H1 (cell line): ENCODE measurements around the gene CHD2. TPM values are rescaled to one million over a fixed set of nuclear protein-coding genes. Genes with fewer than 3 reads are reported as not detected.

ENCODE experiments used
- CTCF ChIA-PET: fragments of 300-600 bp; sonication (Branson Sonifier 250); formaldehyde crosslinking; loops from one replicate; lab custom pipeline; 2021; ENCODE audit not compliant: partially characterized antibody; lab: Charles Lee
- POLR2A ChIA-PET: fragments of 300-600 bp; sonication (Branson Sonifier 250); formaldehyde crosslinking; loops from one replicate; lab custom pipeline; 2021; ENCODE audit warnings: inconsistent platforms; ENCODE audit not compliant: partially characterized antibody; lab: Charles Lee
- DNase-seq, 2 experiments: peaks; one replicate each; pipeline versions ENCODE4 v3.0.0 to v3.0.0-alpha.2; 2010 to 2022; ENCODE audit warnings: low spot score in 2 of 2, low read depth in 1 of 2, mixed read lengths in 1 of 2
- FAIRE-seq: peaks from 2 replicates; lab custom pipeline; 2011; peaks lifted over from hg19 to GRCh38; lab: Jason Lieb, UNC
- H2AFZ ChIP-seq: 2 replicates; pipeline ENCODE4 v1.8.1; 2012; ENCODE audit warnings: low read length, inconsistent platforms
- H2AK5ac ChIP-seq: 2 replicates; pipeline ENCODE4 v1.6.1; 2013; ENCODE audit warnings: low read depth, low read length
- H2BK120ac ChIP-seq: replicated peaks from 2 replicates; pipeline ENCODE3; 2013; ENCODE audit warnings: low read depth, low read length, inconsistent platforms
- H2BK12ac ChIP-seq: 2 replicates; pipeline ENCODE4 v1.6.1; 2013; ENCODE audit warnings: low read depth, low read length
- H2BK15ac ChIP-seq: 2 replicates; pipeline ENCODE4 v1.6.1; 2013; ENCODE audit warnings: low read length
- H2BK20ac ChIP-seq: 2 replicates; pipeline ENCODE4 v1.6.1; 2013; ENCODE audit warnings: low read length
- H2BK5ac ChIP-seq: 2 replicates; pipeline ENCODE4 v1.6.1; 2013; ENCODE audit warnings: low read depth, low read length
- H3K14ac ChIP-seq: 2 replicates; pipeline ENCODE4 v1.6.1; 2013; ENCODE audit warnings: inconsistent platforms; ENCODE audit not compliant: insufficient read length
- H3K18ac ChIP-seq: 2 replicates; pipeline ENCODE4 v1.6.1; 2013; ENCODE audit warnings: low read length; ENCODE audit errors: extremely low read depth
- H3K23ac ChIP-seq: 2 replicates; pipeline ENCODE4 v1.6.1; 2013; ENCODE audit warnings: inconsistent platforms; ENCODE audit not compliant: insufficient read length
- H3K23me2 ChIP-seq: 2 replicates; pipeline ENCODE4 v1.6.1; 2013; ENCODE audit warnings: low read depth, low read length
- H3K27ac ChIP-seq: 2 replicates; pipeline ENCODE4 v1.6.1; 2011; ENCODE audit warnings: low read depth, low read length, inconsistent platforms
- H3K27me3 ChIP-seq, 4 experiments: replicated peaks in 1 of 4; 1 replicate in 1 of 4; 2 replicates in 3 of 4; pipeline versions ENCODE4 v1.6.1 to v1.8.1; 2011 to 2013; ENCODE audit warnings: low read length in 3 of 4, mild to moderate bottlenecking in 3 of 4, inconsistent platforms in 2 of 4, mixed read lengths in 2 of 4, moderate library complexity in 1 of 4; ENCODE audit not compliant: control insufficient read depth in 3 of 4, insufficient read depth in 3 of 4; ENCODE audit errors: extremely low read depth in 1 of 4
- H3K36me3 ChIP-seq, 4 experiments: 2 replicates each; pipeline versions ENCODE4 v1.6.1 to v1.8.1; 2011 to 2013; ENCODE audit warnings: mild to moderate bottlenecking in 4 of 4, low read length in 3 of 4, moderate library complexity in 2 of 4, control low read depth in 1 of 4, inconsistent platforms in 1 of 4; ENCODE audit not compliant: insufficient read depth in 4 of 4, control insufficient read depth in 2 of 4
- H3K4ac ChIP-seq: replicated peaks from 2 replicates; pipeline ENCODE3; 2013; ENCODE audit warnings: low read length, low read depth, mixed read lengths, inconsistent platforms; ENCODE audit not compliant: insufficient read length
- H3K4me1 ChIP-seq, 4 experiments: replicated peaks in 1 of 4; 1 replicate in 1 of 4; 2 replicates in 3 of 4; pipeline versions ENCODE4 v1.6.1 to v1.8.1; 2011 to 2013; ENCODE audit warnings: low read length in 3 of 4, inconsistent platforms in 2 of 4, mixed read lengths in 1 of 4; ENCODE audit not compliant: insufficient read depth in 4 of 4, control insufficient read depth in 3 of 4
- H3K4me2 ChIP-seq, 2 experiments: 2 replicates each; pipeline versions ENCODE4 v1.6.1 to v1.8.1; 2011 to 2013; ENCODE audit warnings: low read depth in 2 of 2, low read length in 2 of 2, control low read depth in 1 of 2, inconsistent platforms in 1 of 2, mild to moderate bottlenecking in 1 of 2; ENCODE audit not compliant: insufficient read depth in 1 of 2
- H3K4me3 ChIP-seq, 4 experiments: fragments of 200-600, 300-600 bp in 1 of 4; sonication (generic), shearing (Covaris generic), sonication (Bioruptor Twin) in 1 of 4; 2 replicates each; pipeline versions ENCODE4 v1.5.1 to v1.8.1; 2011 to 2016; ENCODE audit warnings: low read length in 4 of 4, low read depth in 3 of 4, control low read depth in 2 of 4, inconsistent platforms in 2 of 4, mild to moderate bottlenecking in 2 of 4, mixed read lengths in 1 of 4, moderate library complexity in 1 of 4; ENCODE audit not compliant: insufficient read depth in 2 of 4; ENCODE audit errors: extremely low read depth in 1 of 4
- H3K56ac ChIP-seq: replicated peaks from 2 replicates; pipeline ENCODE3; 2013; ENCODE audit warnings: low read depth, mild to moderate bottlenecking, mixed read lengths, low read length, inconsistent platforms; ENCODE audit not compliant: insufficient read length
- H3K79me1 ChIP-seq: 2 replicates; pipeline ENCODE4 v1.6.1; 2013; ENCODE audit warnings: low read depth, low read length, control low read depth
- H3K79me2 ChIP-seq, 2 experiments: 2 replicates each; pipeline versions ENCODE4 v1.6.1 to v1.8.1; 2012 to 2013; ENCODE audit warnings: low read length in 2 of 2, mild to moderate bottlenecking in 2 of 2, inconsistent platforms in 1 of 2; ENCODE audit not compliant: insufficient read depth in 2 of 2, control insufficient read depth in 1 of 2
- H3K9ac ChIP-seq, 4 experiments: replicated peaks in 1 of 4; 1 replicate in 1 of 4; 2 replicates in 3 of 4; pipeline versions ENCODE4 v1.6.1 to v1.8.1; 2011 to 2013; ENCODE audit warnings: low read depth in 3 of 4, low read length in 3 of 4, control low read depth in 2 of 4, mild to moderate bottlenecking in 2 of 4, moderate library complexity in 2 of 4, inconsistent platforms in 1 of 4; ENCODE audit errors: extremely low read depth in 1 of 4
- H3K9me3 ChIP-seq, 2 experiments: 2 replicates each; pipeline versions ENCODE4 v1.6.1 to v1.8.1; 2012 to 2013; ENCODE audit warnings: mild to moderate bottlenecking in 2 of 2, moderate library complexity in 2 of 2, control low read depth in 1 of 2, inconsistent platforms in 1 of 2, low read depth in 1 of 2, low read length in 1 of 2, mixed read lengths in 1 of 2; ENCODE audit not compliant: insufficient read depth in 2 of 2
- H4K20me1 ChIP-seq, 2 experiments: replicated peaks in 1 of 2; 2 replicates each; pipeline versions ENCODE3 to v1.8.1; 2011 to 2013; ENCODE audit warnings: inconsistent platforms in 2 of 2, low read length in 2 of 2, mild to moderate bottlenecking in 1 of 2; ENCODE audit not compliant: insufficient read depth in 2 of 2, control insufficient read depth in 1 of 2
- H4K5ac ChIP-seq: 2 replicates; pipeline ENCODE4 v1.6.1; 2013; ENCODE audit warnings: low read length, low read depth, mixed read lengths, inconsistent platforms; ENCODE audit not compliant: insufficient read length
- H4K8ac ChIP-seq: 2 replicates; pipeline ENCODE4 v1.8.0; 2013; ENCODE audit warnings: mild to moderate bottlenecking, moderate library complexity, low read length, inconsistent platforms; ENCODE audit not compliant: insufficient read depth; ENCODE audit errors: extremely low read depth
- H4K91ac ChIP-seq: replicated peaks from 2 replicates; pipeline ENCODE3; 2013; ENCODE audit warnings: low read length, mixed read lengths, inconsistent platforms; ENCODE audit not compliant: insufficient read length
- CBX5 ChIP-seq: fragments of 300-800, 300-1000 bp; sonication (generic); IDR thresholded peaks from 2 replicates; pipeline ENCODE4 v1.7.1; 2016; ENCODE audit warnings: antibody characterized with exemption, low read length, low read depth
- CEBPB ChIP-seq: IDR thresholded peaks from 2 replicates; pipeline ENCODE4 v1.6.1; 2012; ENCODE audit warnings: low read depth, low read length
- WGBS, 2 experiments: shearing (Covaris generic) in 1 of 2; methylation state at CpG; one replicate each; pipeline versions ENCODE4 v1.1.6 to v1.1.7; 2013 to 2015; ENCODE audit warnings: low lambda C conversion rate in 2 of 2, mixed read lengths in 2 of 2, inconsistent platforms in 1 of 2, low coverage in 1 of 2, missing lambda C conversion rate in 1 of 2; ENCODE audit not compliant: insufficient replicate concordance in 2 of 2, insufficient coverage in 1 of 2, insufficient read length in 1 of 2; ENCODE audit errors: extremely low coverage in 1 of 2, missing lambda C conversion rate in 1 of 2; 5-methylcytosine and 5-hydroxymethylcytosine counted together
- polyA plus RNA-seq, 7 experiments: library from polyadenylated mRNA; depleted of rRNA in 3 of 7; stranded (reverse) in 5 of 7; unstranded in 2 of 7; fragments of >200 nt in 5 of 7; fragments of 200-250 nt in 2 of 7; gene quantifications; 1 replicate in 5 of 7; 2 replicates in 1 of 7; 4 replicates in 1 of 7; pipeline versions ENCODE4 v1.2.1 to v1.2.3, GENCODE V29; 2011 to 2013; ENCODE audit warnings: missing spikeins in 2 of 7, mixed read lengths in 2 of 7
- total RNA-seq: library from RNA; stranded (reverse); fragmentation: NEBNext Ultra II Directional; extraction: Animal tissue kit (Norgen Biotek cat#: 25700); gene quantifications from 2 replicates; pipeline ENCODE4 v1.2.1, GENCODE V29; 2021

CHD2 gene
- total and polyA plus RNA-seq, 2 of the 8 experiments (the other 6 are each of a cell fraction or from before 2014, with no cell fraction given) = 28.8 to 70.0 TPM

GRCh38 chr15:92900731-92901071, 577 bp downstream of the CHD2 start:
- Histone ChIP-seq H4K91ac (no peak overlapping the region), H3K4me1 (peaks cover 0 to 11% (median 3%) of the 10 kb centered on the region in 4 experiments; a peak in 5 of 7 replicates), H3K79me1 (no peaks in the 10 kb centered on the region), H3K4me2 (peak overlapping the region; percentile 75 to 89; a peak in 3 of 4 replicates), H2AFZ (no peak overlapping the region), H4K5ac (no peak overlapping the region), H3K18ac (no peak overlapping the region), H3K27ac (peak overlapping the region; percentile 99), H3K79me2 (peaks cover 28 to 91% of the 10 kb centered on the region in 2 experiments), H2BK120ac (no peak overlapping the region), H2BK12ac (no peak overlapping the region), H3K56ac (no peak overlapping the region), H2BK15ac (no peak overlapping the region), H3K4me3 (peak overlapping the region; percentile 84 to 97 (median 88)), H2BK5ac (no peak overlapping the region), H3K36me3 (peaks cover 0 to 49% (median 3%) of the 10 kb centered on the region in 4 experiments; a peak in 3 of 8 replicates), H2AK5ac (no peak overlapping the region), H4K20me1 (peaks cover 2 to 5% of the 10 kb centered on the region in 2 experiments), H3K23ac (no peak overlapping the region), H3K9ac (peak overlapping the region; percentile 82 to 99 (median 94); a peak in 6 of 7 replicates), H2BK20ac (no peak overlapping the region), H3K14ac (no peak overlapping the region), H3K27me3 (no peaks in the 10 kb centered on the region), H3K23me2 (peaks cover 2% of the 10 kb centered on the region; the same call in 1 of the 2 replicates), H3K4ac (no peak overlapping the region), H4K8ac (no peak overlapping the region), H3K9me3 (no peaks in the 10 kb centered on the region)
- CTCF ChIA-PET = interaction anchor here (0.6 to 1.9 kb wide), 8 partner anchors 15 to 1025 kb away, joined by 3 to 12 read pairs (median 3); no protein-coding TSS in a partner anchor
- WGBS, 2 experiments = 3% methylated on average over 6 of the region's 6 CpGs; no CpG with 5 or more reads in 1 of the 2 experiments
- TF ChIP-seq CBX5 = no peak
- peak; percentile 81; the same call in 1 of the 2 replicates for TF ChIP-seq CEBPB
- POLR2A ChIA-PET = interaction anchor here (1.0 to 7.7 kb wide), 18 partner anchors 8 to 340 kb away, joined by 3 to 255 read pairs (median 5); no protein-coding TSS in a partner anchor
- FAIRE-seq (no peak), DNase-seq (no peak)
